ENCODE results near the gene CIP2A.

Gene CIP2A

DNA sequence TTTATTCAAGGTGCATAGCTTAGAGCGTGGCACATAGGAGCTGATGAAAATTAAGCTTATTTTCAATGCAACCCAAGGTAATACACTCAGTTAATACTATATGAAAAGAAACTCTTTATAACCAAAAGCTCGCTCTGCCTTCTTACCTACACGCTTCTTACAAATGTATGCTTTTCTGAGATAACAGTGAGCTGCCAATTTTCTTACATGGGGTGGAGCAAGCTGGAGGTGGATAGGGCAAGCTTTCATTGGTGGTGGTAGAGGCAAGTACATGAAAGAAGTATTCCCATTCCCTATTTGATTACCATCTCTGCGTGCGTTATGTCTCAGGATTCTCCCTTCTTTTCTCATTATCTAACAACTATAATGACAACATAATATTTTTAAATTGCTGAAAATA lies 9.1 kb upstream of the CIP2A start:
- TF ChIP-seq, protein P1, sequence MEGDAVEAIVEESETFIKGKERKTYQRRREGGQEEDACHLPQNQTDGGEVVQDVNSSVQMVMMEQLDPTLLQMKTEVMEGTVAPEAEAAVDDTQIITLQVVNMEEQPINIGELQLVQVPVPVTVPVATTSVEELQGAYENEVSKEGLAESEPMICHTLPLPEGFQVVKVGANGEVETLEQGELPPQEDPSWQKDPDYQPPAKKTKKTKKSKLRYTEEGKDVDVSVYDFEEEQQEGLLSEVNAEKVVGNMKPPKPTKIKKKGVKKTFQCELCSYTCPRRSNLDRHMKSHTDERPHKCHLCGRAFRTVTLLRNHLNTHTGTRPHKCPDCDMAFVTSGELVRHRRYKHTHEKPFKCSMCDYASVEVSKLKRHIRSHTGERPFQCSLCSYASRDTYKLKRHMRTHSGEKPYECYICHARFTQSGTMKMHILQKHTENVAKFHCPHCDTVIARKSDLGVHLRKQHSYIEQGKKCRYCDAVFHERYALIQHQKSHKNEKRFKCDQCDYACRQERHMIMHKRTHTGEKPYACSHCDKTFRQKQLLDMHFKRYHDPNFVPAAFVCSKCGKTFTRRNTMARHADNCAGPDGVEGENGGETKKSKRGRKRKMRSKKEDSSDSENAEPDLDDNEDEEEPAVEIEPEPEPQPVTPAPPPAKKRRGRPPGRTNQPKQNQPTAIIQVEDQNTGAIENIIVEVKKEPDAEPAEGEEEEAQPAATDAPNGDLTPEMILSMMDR (IDR thresholded peaks at IDR 0.05; ENCODE audit: insufficient read depth, low read depth, low read length, missing control alignments), result no peak
- H3K4me3 ChIP-seq (ENCODE audit: low read length), result no peak overlapping the region
- DNase-seq (ENCODE audit: low read depth), result no peak

DNA sequence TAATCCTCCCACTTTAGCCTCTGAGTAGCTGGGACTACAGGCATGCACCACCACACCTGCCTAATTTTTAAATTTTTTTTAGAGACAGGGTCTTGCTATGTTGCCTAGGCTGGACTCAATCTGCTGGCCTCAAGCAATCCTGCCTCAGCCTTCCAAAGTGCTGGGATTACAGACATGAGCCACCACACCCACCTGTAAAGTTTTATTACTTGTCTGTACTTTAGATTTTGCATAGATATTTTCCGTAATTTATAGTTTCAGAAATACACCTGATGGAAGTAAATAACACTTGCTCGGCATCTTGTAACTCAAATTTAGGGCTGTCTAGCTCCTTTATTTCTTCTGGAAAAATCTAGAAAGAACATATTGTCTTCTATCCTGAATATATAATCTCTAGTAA lies 6.1 kb upstream of the CIP2A start:
- TF ChIP-seq, protein P1 (IDR thresholded peaks at IDR 0.05; ENCODE audit: insufficient read depth, low read depth, low read length, missing control alignments), result no peak

DNA sequence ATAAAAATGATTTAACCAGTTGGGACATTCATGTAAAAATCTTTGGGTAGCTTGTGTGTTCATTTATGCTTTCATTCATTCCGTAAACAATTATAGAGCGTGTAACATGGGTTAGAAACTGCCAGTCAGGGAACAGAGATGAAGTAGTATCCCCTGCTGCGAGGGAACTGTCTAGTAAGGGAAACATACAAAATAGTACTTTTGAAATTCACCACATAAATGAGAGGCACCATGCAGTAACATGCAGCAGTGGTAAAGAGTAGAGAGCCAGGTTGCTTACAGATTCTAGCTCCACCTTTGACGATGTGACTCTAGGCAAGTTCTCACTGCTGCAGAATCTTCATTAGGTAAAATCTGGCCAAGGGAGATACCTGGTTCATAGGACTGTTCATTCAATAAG lies 1.2 kb upstream of the CIP2A start:
- TF ChIP-seq, protein P1 (IDR thresholded peaks at IDR 0.05; ENCODE audit: insufficient read depth, low read depth, low read length, missing control alignments), result no peak
- peak; percentile 4 for DNase-seq (ENCODE audit: low read depth)
- peak overlapping the region; percentile 66 for H3K4me3 ChIP-seq (ENCODE audit: low read length)

More for the DNA sequence above, 6.1 kb upstream of the CIP2A start:
- no peak overlapping the region for H3K4me3 ChIP-seq (ENCODE audit: low read length)
- no peak for DNase-seq (ENCODE audit: low read depth)

DNA sequence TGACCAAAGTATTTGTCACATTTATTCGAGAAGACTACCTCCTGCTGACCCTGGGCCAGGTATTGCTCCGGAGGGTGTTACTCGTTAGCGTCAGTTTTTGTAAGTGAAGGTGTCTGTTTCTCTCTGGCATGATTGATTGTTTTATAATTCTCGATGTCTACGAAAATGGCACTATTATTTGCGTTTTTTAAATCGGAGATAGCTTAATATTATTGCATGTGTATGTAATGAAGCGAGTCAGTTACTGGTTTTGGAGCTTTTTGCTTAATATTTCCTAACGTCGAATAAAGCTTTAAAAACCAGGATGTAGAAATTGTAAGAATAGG lies 723 bp upstream of the CIP2A start:
- no peak for DNase-seq (ENCODE audit: low read depth)
- TF ChIP-seq, protein P1 (IDR thresholded peaks at IDR 0.05; ENCODE audit: insufficient read depth, low read depth, low read length, missing control alignments), result peak; percentile 6
- H3K4me3 ChIP-seq (ENCODE audit: low read length), result peak overlapping the region; percentile 66

DNA sequence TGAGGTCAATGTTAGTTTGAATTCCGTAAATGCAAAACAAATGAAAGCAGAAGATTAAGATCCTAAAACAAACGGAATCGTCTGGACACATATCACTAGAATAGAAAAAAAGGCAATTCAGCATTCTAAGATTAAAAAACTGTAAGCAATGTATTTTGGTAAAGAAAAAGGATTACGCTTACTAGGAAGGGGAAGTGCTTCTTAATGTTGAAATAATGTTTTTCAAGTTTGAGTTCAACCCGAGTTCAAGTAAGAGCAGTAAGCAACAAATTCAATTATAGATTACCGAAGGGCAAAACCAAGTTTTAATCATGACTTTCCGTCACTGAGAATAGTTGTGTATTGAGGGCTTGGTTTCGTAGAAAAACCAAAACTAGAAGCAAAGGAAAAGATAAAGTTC lies 637 bp downstream of the CIP2A start:
- H3K4me3 ChIP-seq (ENCODE audit: low read length), result peak overlapping the region; percentile 66
- TF ChIP-seq, protein P1 (IDR thresholded peaks at IDR 0.05; ENCODE audit: insufficient read depth, low read depth, low read length, missing control alignments), result no peak
- DNase-seq (ENCODE audit: low read depth), result peak; percentile 30

DNA sequence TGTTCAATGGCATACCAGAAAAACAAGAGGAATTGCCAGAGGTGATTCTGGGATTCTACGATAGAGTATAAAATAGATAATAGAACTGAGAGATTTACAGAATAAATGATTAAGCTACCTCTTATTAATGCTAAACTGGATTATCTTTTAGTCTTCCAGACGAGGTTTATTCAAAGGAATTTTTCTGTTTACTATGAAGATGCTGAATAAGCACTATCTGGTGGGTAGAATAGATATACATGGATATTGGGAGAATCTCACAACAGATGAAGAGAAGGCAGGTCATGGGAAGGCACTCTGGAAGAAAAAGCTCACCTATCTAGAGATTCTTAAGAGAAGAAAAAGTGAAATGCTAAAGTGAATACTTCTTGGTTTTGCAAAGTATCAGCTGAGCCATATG lies 11.2 kb downstream of the CIP2A start:
- DNase-seq (ENCODE audit: low read depth), result no peak
- TF ChIP-seq, protein P1 (IDR thresholded peaks at IDR 0.05; ENCODE audit: insufficient read depth, low read depth, low read length, missing control alignments), result no peak
- H3K4me3 ChIP-seq (ENCODE audit: low read length), result no peak overlapping the region

DNA sequence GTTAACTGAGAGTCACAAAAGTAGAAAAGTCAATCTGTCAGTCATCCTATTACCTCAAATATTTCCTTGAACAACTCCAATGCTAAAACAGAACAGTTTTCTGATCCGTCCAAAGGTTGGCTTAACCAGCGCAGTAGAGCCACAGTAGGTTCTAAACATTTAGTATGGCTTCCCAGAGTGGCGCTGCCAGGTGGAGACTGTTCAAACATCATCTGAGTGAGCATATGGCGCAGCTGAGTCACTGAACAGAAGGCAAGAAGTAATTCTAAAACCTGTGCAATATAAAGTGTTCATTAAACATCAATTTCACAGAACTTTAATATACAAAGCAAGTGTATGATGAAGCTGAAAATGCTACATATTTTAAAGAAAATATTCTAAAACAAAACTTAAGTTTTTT lies 19.9 kb downstream of the CIP2A start:
- DNase-seq (ENCODE audit: low read depth), result no peak
- TF ChIP-seq, protein P1 (IDR thresholded peaks at IDR 0.05; ENCODE audit: insufficient read depth, low read depth, low read length, missing control alignments), result no peak
- no peak overlapping the region for H3K4me3 ChIP-seq (ENCODE audit: low read length)
